ENCODE data around the gene LUZP2. TPM values are rescaled to one million over a fixed set of nuclear protein-coding genes. Genes with fewer than 3 reads are reported as not detected.

Gene LUZP2
- total RNA-seq, 1 donor from 2014 or later: 0.26 TPM

DNA sequence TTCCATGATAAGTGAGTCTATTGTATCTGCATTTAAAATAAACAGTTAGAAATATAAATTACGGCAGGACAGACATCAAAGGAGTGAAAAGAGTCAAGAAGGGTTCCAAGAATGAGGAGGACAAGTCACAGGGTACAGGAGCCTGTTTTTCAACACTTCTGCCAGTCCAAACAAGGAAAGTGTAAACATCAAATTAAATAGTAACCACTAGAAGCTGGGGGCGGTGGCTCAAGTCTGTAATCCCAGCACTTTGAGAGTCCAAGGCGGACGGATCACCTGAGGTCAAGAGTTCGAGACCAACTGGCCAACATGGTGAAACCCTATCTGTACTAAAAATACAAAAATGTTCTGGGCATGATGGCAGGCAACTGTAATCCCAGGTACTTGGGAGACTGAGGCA is 219.6 kb downstream of the LUZP2 start:
- no peak for DNase-seq (ENCODE audit: low spot score)

DNA sequence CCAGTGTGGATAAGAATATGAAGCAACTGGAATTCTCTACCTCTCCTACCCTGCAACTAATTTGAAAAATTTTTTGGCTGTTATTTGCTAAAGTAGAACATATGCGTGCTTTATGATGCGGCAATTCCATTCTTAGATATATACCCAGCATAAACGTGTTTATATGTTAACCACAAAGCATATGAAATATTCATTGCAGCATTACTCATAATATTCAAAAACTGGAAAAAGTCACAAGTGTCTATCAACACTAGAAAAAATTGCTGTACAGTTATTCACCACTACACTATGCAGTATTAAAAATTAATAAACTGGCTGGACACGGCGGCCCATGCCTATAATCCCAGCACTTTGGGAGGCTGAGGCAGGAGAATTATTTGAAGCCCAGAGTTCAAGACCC is 226.4 kb downstream of the LUZP2 start:
- DNase-seq (ENCODE audit: low spot score): no peak

- no peak for DNase-seq (ENCODE audit: low spot score)
Measured at GRCh38 chr11:24731554-24731953, 234.7 kb downstream of the LUZP2 start.

- no peak for DNase-seq (ENCODE audit: low spot score)
Measured at GRCh38 chr11:24734742-24735237, 237.9 kb downstream of the LUZP2 start.

DNA sequence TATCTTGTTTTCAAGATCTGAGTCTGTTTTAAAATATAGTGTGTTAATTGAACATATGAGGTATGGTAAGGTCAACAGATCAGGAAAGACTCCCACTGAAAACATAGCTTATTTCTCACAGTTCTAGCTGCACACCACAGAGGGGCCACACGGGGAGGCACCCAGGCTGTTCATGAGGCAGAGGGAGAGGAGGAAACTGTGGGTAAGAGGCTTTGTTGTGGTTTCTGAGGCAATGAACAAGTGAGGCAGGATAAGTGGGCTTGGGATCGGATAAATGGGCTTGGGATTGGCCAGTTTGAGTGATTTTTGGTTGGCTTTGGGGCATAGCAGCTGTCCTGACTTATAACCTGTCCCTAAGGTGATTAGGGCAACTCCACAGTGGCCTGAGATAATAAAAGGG is 242.1 kb downstream of the LUZP2 start:
- DNase-seq (ENCODE audit: low spot score): no peak

DNA sequence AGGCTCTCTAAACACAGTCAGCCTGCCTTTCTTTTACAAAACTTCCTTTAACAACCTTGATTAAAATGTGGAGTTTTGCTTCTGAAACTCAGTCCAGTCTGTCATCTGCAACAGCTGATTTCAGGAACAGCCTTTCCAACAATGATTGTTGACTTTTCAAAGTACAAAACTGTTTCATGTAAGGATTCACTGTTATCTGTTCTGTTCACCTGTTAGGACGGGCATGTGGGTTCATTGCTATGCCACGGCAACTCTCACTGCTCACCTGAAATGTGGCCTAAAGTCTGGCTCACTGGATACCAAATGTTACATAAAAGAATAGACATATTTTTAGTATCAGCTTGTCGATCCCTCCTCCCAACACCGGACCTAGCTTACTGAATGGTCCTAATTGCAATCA is 242.8 kb downstream of the LUZP2 start:
- DNase-seq (ENCODE audit: low spot score): no peak

DNA sequence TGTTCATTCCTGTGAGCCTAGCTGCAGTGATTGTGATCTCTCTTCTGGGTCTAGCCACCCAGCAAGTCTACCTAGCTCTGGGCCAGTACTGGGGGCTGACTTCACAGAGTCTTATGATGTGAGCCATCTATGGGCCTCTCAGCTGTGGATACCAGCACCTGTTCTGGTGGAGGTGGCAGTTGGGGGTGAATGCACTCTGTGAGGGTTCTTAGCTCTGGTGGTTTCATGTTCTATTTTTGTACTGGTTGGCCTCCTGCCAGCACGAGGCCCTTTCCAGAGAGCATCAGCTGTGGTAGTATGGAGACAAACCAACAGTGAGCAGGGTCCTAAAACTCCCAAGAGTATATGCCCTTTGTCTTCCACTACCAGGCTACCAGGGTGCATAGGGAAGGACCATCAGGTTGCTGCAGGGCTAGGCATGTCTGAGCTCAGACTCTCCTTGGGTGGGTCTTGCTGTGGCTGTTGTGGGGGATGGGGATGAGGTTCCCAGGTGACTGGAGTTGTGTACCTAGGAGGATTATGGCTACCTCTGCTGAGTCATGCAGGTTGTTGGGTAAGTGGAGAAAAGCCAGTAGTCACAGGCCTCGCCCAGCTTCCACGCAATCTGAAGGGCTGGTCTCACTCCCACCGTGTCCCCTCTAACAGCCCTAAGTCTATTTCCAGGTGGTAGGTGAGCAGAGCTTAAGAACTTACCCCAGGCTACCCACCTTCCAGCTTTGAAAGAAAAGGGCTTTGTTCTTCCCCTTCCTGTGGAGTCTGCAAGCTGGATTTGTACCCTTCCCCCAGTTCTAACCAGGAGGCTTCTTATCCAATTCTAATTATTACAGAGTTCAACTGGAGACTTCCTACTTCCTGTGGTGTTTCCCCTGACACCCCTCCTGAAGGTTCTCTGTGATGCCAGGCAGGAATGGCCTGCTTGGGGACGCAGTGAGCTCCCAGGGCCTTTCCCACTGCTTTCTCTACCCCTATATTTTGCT is 250.7 kb downstream of the LUZP2 start:
- DNase-seq (ENCODE audit: low spot score): no peak

DNA sequence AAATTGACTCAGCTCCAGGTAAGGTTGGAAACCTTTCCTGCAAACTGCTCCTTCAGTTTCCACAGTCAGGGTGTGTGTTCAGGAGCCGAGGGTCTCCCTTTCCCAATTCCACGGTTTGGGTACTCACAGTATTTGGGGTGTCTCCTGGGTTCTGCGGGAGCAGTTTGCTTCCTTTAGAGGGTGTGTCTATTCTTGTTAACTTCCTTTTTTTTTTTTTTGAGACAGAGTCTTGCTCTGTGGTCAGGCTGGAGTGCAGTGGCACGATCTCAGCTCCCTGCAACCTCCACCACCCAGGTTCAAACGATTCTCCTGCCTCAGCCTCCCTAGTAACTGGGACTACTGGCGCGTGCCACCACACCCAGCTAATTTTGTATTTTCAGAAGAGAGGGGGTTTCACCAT is 251.4 kb downstream of the LUZP2 start:
- DNase-seq (ENCODE audit: low spot score): no peak

DNA sequence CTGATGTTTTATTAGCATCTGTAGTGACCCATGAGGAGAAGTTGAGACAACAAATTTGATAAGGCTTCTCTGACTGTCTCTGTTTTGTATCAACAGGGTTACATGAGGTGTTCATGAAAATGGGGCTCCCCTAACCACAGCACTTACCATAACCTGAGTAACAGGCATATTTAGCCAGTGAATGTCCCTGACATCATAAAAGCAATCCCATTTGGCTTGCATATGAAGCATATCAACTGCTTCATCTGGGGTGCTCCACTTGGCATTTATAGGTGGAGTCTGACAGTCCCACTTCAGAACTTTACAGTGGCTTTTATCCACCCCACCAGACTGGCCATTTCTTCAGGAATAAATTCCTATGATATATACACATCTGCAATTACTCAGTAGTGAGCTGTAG is 257.6 kb downstream of the LUZP2 start:
- DNase-seq (ENCODE audit: low spot score): no peak

- DNase-seq (ENCODE audit: low spot score): no peak
Measured at GRCh38 chr11:24755260-24755839, 258.5 kb downstream of the LUZP2 start.

GRCh38 chr11:24759742-24760141 is 262.9 kb downstream of the LUZP2 start:
- no peak for DNase-seq (ENCODE audit: low spot score)

- DNase-seq (ENCODE audit: low spot score): no peak
Measured at GRCh38 chr11:24760681-24761080, 263.8 kb downstream of the LUZP2 start.

- DNase-seq (ENCODE audit: low spot score): no peak
Measured at GRCh38 chr11:24762076-24762475, 265.2 kb downstream of the LUZP2 start.

DNA sequence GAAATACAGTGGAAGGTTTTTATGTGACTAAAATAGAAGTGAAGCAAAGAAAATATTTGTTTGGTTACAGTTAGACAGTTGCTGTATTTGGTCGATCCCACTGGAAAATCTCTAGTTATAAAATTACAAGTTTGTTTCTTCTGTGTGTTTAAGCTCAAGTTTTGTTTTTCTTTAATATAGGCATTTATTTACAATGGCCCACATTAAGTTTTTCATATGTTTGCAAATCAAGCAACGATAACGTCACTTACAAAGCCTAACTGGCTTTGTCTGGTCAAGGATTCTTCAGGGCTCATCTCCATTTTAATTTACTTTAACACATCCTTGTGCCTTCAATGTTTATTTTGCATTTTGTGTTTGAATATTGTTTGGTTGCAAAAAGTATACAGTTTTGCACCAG is 270.6 kb downstream of the LUZP2 start:
- no peak for DNase-seq (ENCODE audit: low spot score)

- no peak for DNase-seq (ENCODE audit: low spot score)
Measured at GRCh38 chr11:24773322-24773721, 276.5 kb downstream of the LUZP2 start.

DNA sequence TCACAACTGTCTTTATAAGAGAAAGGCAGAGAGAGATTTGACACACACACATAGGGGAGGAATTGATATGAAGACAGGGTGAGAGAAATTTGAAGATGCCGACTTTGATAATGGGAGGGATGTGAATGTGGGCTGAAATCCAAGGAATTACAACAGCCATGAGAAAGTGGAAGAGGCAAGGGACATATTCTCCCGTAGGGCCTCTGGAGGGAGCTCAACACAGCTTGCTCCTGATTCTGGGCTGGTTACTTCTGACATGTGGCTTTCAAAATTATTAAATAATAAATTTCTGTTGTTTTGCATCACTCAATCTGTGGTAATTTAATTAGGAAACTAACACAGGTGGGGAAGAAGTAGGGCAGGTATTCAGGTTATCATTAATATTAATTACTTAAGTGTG is 282.9 kb downstream of the LUZP2 start:
- no peak for DNase-seq (ENCODE audit: low spot score)

GRCh38 chr11:24781288-24781687 is 284.4 kb downstream of the LUZP2 start:
- DNase-seq (ENCODE audit: low spot score): no peak

GRCh38 chr11:24793479-24793878 is 296.6 kb downstream of the LUZP2 start:
- no peak for DNase-seq (ENCODE audit: low spot score)

GRCh38 chr11:24794064-24794463 is 297.2 kb downstream of the LUZP2 start:
- DNase-seq (ENCODE audit: low spot score): no peak

- DNase-seq (ENCODE audit: low spot score): no peak
Measured at GRCh38 chr11:24805671-24806070, 308.8 kb downstream of the LUZP2 start.

DNA sequence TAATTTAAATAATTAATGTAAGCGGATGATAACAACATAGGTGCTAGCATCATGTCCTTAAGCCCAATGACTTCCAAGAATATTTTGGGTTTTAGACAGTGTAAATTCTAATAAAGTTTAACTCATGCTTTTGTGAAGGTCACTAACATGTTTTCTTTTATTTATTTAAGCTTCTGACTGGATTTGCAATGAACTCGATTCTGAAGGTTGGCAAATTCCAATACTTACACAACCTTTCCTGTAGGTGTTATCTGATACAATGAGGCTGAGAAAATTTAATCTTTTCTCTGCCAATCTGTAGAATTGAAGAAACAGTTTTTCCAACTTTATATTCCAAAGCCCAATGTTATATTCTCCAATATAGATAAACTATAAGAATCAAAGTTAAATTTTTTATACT is 311.3 kb downstream of the LUZP2 start:
- no peak for DNase-seq (ENCODE audit: low spot score)

- DNase-seq (ENCODE audit: low spot score): no peak
Measured at GRCh38 chr11:24819006-24819405, 322.2 kb downstream of the LUZP2 start.

GRCh38 chr11:24819863-24820434 is 323.1 kb downstream of the LUZP2 start:
- no peak for DNase-seq (ENCODE audit: low spot score)
